NCI-H226 (cell line): ENCODE results near the gene RAET1E.
"Not testable (repeated sequence)": the region's sequence is repeated elsewhere in the genome, so short reads cannot be mapped to it uniquely, and the experiment has no call there.

Experiments used
- DNase-seq: peaks from one replicate; pipeline ENCODE4 v3.0.0-alpha.2; 2015

Gene RAET1E

GRCh38 chr6:149897855-149898744 is at the start of gene RAET1E:
Gene RAET1E (minus strand): TSS chr6:149898113. CDS start chr6:149890901, 7,212 bp downstream.
- DNase-seq: no peak

- not testable (repeated sequence) for DNase-seq
Measured at GRCh38 chr6:149947533-149947932, 49.6 kb upstream of the RAET1E start.

GRCh38 chr6:149946631-149947030 is 48.7 kb upstream of the RAET1E start:
- not testable (repeated sequence) for DNase-seq

- not testable (repeated sequence) for DNase-seq
Measured at GRCh38 chr6:149945276-149945675, 47.4 kb upstream of the RAET1E start.

GRCh38 chr6:149943321-149943720 is 45.4 kb upstream of the RAET1E start:
- DNase-seq: not testable (repeated sequence)

GRCh38 chr6:149942461-149942829 is 44.5 kb upstream of the RAET1E start:
- no peak for DNase-seq

GRCh38 chr6:149941583-149942460 is 43.9 kb upstream of the RAET1E start, which contains the start of gene ULBP2:
Gene ULBP2 (plus strand): TSS chr6:149942014. CDS start chr6:149942073, 59 bp downstream.
- DNase-seq: peak; percentile 90

- DNase-seq: no peak
Measured at GRCh38 chr6:149940672-149940982, 42.7 kb upstream of the RAET1E start.

- no peak for DNase-seq
Measured at GRCh38 chr6:149939909-149940671, 42.2 kb upstream of the RAET1E start.

- no peak for DNase-seq
Measured at GRCh38 chr6:149939356-149939648, 41.4 kb upstream of the RAET1E start.

GRCh38 chr6:149938571-149939355 is 40.9 kb upstream of the RAET1E start:
- no peak for DNase-seq

GRCh38 chr6:149938013-149938570 is 40.2 kb upstream of the RAET1E start:
- DNase-seq: not testable (repeated sequence)

- DNase-seq: no peak
Measured at GRCh38 chr6:149936743-149937142, 38.8 kb upstream of the RAET1E start.

- no peak for DNase-seq
Measured at GRCh38 chr6:149935668-149936067, 37.8 kb upstream of the RAET1E start.

GRCh38 chr6:149935246-149935645 is 37.3 kb upstream of the RAET1E start:
- no peak for DNase-seq

GRCh38 chr6:149934249-149935156 is 36.6 kb upstream of the RAET1E start:
- peak; percentile 25 for DNase-seq

- DNase-seq: no peak
Measured at GRCh38 chr6:149933461-149933860, 35.5 kb upstream of the RAET1E start.

GRCh38 chr6:149933036-149933435 is 35.1 kb upstream of the RAET1E start:
- DNase-seq: no peak

- no peak for DNase-seq
Measured at GRCh38 chr6:149931501-149931900, 33.6 kb upstream of the RAET1E start.

- DNase-seq: no peak
Measured at GRCh38 chr6:149929422-149929821, 31.5 kb upstream of the RAET1E start.

GRCh38 chr6:149927025-149927424 is 29.1 kb upstream of the RAET1E start:
- DNase-seq: not testable (repeated sequence)
